Activated CD4-positive, CD25-positive, alpha-beta regulatory T cell treated with anti-CD3 and anti-CD28 coated beads, Interleukin-2, amount 50 U/mL, for 24 hours (primary cell): ENCODE results near the gene CC2D1A.
"Not testable (repeated sequence)": the region's sequence is repeated elsewhere in the genome, so short reads cannot be mapped to it uniquely, and the experiment has no call there.

Source experiments
- ATAC-seq, 2 donors: fragments of 150-1000 bp; cut with Tn5 transposase; one replicate each; pipeline ENCODE4 v1.10.0; 2021; ENCODE audit warnings: mild to moderate bottlenecking in 1 of 2, moderate library complexity in 1 of 2

Gene CC2D1A

DNA sequence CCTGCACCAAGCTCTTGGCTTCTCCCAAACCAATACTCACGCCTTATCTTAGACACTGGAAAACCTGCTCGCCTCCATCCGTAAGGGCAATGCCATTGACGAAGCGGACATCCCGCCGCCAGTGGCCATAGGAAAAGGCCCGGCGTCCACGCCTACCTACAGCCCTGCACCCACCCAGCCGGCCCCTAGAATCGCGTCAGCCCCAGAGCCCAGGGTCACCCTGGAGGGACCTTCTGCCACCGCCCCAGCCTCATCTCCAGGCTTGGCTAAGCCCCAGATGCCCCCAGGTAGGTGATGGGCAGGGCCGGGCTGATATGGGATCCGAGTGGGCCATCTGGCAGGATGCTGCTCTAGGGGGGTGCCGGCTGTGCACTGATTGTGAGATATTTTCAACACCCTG is 7.4 kb downstream of the CC2D1A start:
- no peak for ATAC-seq

DNA sequence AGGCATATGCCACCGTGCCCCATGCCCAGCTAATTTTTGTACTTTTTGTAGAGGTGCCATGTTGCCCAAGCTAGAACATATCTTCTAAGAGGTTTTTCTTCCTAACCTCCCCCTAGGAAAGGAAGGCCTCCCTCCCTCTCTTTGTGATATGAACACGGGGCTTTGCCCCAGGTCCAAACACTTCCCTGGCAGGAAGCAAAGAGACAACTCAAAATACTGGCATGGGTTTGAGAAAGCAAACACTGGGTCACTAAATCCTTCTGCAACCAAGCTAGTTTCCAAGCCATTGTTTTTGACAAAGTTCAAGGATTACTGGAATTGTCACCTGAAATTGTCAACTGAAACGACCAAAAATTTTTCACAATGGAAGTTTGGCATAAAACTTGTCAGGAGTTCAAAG is 8.8 kb downstream of the CC2D1A start:
- no peak for ATAC-seq

DNA sequence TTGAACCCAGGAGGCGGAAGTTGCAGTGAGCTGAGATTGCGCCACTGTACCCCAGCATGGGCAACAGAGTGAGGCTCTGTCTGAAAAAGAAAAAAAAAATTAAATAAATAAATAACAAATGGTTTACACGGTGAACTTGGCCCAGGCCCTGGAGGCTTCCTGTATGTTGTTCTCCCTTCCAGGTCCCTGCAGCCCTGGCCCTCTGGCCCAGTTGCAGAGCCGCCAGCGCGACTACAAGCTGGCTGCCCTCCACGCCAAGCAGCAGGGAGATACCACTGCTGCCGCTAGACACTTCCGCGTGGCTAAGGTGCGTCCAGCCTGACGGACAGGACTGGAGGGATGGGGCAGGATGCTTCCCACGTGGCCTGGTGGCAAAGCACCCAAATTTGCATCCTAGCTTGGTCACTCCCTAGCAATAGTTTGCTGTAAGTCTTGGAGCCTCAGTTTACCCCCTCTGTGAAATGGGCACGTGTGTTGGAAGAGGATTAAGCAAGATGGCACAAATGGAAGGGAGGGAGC is 11.9 kb downstream of the CC2D1A start:
- ATAC-seq = no peak

DNA sequence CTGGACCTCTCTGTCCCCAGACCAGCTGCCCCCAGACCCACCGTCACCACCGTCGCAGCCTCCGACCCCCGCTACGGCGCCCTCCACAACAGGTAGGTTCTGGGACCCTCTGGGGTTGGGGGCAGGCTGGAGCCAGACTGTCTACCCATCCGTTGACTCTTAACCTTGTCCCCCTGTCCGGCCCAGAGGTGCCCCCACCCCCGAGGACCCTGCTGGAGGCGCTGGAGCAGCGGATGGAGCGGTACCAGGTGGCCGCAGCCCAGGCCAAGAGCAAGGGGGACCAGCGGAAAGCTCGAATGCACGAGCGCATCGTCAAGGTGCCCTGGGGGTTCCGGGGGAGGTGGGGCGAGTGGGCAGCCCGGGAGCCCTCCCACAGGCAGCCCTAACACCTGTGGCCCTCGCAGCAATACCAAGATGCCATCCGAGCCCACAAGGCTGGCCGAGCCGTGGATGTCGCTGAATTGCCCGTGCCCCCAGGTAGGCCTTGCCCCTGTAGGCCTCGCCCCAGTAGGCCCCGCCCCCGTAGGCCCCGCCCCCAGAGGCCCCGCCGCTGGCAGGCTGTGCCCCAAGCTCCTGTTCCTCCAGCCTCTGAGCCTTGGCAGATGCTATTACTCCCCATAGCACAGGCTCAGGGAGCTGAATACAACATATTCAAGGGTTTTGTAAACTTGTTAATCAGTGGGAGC is 12.9 kb downstream of the CC2D1A start:
- no peak for ATAC-seq

DNA sequence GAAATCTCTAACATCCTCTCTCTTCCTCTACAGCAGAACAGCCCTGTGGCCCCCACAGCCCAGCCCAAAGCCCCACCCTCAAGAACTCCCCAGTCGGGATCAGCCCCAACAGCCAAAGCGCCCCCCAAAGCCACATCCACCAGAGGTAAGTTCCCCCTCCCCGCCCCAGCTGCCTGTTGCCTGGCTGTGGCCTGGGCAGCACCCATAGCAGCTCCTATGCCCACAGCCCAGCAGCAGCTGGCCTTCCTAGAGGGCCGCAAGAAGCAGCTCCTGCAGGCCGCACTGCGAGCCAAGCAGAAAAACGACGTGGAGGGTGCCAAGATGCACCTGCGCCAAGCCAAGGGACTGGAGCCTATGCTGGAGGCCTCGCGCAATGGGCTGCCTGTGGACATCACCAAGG is 14.5 kb downstream of the CC2D1A start:
- no peak for ATAC-seq

DNA sequence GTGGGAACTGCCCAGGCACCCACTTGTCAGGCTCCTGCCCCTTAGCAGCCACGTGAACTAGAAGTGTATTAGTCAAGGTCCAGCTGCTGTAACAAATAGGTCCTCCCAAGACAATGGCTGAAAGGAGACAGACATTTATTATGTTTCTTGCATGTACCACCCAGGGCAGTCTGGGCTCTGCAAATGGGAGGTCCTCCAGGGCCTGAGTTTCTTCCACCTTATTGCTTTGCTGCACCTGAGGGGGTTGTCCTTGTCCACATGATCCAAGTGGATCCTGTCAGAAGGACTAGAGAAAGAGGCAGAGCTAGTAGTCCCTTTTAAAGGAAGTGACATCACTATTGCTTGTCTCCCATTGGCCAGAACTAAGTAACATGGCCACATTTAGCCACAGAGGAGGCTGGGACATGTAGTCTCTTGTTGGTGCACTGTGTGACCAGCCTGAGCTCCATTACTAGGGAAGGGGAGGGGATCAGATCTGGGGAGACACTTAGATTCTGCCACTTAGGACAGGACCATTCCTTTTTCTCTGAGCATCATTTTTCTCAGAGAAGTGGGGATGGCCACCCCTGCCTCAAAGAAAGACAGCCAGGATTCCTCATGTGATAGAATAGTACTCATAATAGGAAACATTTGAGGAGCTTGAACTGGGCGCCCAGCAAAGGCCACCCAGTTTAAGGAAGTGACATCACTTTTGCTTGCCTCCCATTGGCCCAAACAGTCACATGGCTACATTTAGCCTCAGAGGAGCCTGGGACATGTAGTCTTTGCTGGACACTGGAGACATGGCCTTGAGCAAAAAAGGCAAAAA is 15.1 kb downstream of the CC2D1A start:
- ATAC-seq = peak; percentile 81 to 91

DNA sequence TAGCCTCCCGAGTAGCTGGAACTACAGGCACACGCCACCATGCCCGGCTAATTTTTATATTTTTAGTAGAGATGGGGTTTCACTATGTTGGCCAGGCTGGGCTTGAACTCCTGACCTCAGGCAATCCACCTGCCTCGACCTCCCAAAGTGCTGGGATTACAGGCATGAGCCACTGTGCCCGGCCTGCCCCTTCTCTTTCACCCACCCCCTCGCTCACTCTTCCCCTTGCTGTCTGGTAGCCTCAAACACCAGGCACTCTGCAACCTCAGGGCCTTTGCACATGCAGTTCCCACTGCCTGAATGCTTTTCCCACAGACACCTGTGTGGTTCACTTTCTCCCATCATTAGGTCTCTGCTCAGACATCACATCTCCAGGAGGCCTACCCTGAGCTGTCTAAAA is 16.1 kb downstream of the CC2D1A start:
- ATAC-seq = not testable (repeated sequence)

DNA sequence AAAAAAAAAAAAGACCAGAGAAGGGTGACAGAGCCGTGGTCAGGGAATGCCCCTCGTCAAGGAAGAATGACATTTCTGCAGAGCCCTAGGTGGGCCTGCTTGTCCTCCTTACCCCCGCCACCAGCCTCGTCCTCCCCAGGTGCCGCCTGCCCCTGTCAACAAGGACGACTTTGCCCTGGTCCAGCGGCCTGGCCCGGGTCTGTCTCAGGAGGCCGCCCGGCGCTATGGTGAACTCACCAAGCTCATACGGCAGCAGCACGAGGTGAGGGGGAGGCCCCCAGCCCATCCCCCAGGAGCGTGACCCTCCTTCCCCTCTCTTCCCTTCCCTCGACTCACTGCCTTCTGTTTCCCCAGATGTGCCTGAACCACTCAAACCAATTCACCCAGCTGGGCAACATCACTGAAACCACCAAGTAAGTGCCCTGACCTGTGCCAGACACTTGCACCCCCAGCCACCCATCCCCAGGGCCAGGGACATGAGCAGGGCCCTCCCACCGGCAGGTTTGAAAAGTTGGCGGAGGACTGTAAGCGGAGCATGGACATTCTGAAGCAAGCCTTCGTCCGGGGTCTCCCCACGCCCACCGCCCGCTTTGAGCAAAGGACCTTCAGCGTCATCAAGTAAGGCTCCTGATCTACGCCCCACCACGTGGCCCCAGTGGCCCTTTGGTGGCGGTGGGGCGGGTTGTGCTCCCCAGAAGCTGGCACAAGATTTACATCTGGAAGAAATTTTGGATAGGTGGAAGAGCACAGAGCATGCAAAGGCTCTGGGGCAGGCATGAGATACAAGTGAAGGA is 17.4 kb downstream of the CC2D1A start:
- no peak for ATAC-seq

DNA sequence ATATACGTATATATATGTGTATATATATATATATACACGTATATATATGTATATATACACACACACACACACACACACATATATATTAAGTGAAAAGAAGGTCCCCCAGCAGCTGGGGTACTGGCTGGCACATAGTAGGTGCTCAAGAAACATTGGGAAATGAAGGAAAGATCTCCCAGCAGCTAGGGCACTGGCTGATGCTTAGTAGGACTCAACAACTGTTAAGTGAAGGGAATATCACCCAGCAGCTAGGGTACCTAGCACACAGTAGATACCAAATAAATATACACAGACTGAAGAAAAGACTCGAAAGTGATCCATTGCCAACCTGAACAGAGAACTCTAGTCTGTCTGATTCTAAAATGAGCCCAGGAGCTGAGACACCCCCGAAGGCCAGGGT is 20.0 kb downstream of the CC2D1A start:
- ATAC-seq = no peak

DNA sequence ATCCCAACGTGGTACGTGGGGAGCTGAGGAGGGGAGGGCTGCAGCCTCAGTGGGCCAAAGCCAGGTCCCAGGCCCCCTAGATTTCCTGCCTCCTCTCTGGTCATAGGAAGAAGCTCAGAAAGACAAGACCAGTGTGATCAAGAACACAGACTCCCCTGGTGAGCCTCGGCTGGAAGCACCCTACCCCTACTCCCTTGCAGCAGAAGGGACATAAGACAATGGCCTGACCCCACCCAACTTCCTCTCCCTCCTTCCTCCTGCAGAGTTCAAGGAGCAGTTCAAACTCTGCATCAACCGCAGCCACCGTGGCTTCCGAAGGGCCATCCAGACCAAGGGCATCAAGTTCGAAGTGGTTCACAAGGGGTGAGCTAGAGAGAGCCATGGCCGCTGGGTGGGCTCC is 20.7 kb downstream of the CC2D1A start:
- no peak for ATAC-seq

DNA sequence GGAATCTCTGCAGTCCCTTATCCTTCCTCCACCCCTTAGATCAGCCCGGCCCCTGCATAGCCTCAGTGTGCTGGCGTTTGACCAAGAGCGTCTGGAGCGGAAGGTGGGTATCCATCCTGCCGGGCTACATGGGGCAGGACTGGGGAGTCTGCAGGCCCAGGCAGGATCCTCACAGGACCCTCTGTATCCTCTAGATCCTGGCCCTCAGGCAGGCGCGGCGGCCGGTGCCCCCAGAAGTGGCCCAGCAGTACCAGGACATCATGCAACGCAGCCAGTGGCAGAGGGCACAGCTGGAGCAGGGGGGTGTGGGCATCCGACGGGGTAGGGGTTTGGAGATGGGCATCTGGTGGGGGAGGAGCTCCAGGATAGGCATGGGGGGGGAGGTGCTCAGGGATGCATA is 23.3 kb downstream of the CC2D1A start:
- ATAC-seq = no peak

DNA sequence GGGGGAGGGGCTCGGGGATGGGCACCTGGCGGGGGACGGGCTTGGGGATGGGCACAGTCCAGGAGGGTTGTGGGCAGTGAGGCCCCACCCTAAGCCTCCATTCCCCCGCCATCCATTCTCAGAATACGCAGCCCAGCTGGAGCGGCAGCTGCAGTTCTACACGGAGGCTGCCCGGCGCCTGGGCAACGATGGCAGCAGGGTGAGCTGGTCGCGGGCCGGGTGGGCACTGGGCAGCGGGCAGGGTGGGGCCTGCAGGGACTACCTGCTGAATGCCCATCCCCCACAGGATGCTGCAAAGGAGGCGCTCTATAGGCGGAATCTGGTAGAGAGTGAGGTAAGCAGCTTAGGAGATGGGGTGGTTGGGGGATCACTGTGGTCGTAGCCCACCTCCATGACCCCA is 24.0 kb downstream of the CC2D1A start:
- ATAC-seq = no peak

DNA sequence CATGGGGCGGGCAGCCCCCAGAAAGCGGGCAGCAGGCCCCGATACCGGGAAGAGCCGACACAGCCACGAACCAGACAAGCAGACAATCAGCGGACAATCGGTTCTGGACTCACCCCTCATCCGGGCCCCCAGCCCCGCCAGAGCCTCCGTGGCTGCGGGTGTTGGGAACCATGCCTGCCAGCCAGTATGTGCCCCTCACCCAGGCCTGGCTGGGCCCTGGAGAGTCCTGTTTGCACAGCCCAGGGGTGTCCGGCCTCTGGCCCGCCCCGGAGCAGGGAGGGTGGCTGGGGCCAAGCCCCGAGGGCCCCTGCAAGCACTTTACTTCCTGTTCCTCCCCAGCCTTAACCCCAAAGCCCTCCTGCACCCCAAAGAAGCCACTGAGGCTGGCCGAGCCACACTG is 24.4 kb downstream of the CC2D1A start:
- no peak for ATAC-seq

DNA sequence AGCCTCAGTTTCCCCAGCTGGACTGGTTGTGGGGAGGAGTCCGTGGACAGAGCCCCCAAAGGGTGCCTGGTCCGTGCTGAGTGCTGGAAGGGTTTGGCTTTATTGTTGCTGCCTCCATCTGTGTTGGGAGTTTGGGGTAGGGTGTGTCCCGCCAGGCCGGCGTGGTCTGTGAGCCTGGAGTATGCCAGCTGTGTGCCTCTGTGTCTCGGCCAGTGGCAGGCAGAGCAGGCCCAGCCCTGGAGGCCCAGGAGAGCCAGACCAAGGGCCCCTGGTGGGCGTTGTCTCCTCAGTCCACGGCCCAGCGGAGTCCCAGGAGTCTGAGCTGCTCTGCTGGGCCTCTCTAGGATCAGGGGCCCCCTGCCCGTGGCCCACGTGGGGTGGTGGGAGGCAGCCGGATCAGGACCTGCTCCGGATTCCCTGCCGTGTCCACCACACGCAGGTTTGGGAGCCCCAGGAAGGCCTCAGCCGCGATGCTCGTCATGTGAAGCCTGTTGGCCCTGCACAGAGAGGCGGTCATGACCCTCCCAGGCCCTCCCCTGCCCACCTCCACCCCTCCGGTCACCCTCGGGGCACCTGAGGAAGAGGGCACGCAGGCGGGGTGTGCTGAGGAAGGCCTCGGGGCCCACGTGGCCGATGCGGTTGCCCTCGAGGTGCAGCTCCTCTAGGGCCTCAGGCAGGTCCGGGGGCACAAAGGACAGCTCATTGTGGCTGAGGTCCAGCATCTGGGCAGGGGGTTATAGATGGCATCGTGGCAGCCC is 25.6 kb downstream of the CC2D1A start:
- no peak for ATAC-seq

DNA sequence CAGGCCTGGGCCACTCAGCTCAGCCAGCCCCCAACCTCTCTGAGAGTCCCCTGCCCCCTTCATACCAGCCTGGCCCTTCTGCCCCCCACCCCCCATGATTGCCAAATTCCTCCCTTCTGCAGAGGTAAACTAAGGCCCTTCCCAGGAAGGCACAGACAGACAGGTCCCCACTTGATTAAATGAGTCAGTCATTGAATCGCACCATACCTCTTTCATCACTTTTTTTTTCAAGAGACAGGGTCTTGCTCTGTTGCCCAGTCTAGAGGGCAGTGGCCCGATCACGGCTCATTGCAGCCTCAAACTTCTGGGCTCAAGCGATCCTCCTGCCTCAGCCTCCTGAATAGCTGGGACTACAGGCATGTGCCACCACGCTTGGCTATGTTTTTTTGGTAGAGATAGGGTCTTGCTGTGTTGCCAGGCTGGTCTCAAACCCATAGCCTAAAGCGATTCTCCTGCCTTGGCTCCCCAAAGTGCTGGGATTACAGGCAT is 26.2 kb downstream of the CC2D1A start:
- ATAC-seq = no peak

DNA sequence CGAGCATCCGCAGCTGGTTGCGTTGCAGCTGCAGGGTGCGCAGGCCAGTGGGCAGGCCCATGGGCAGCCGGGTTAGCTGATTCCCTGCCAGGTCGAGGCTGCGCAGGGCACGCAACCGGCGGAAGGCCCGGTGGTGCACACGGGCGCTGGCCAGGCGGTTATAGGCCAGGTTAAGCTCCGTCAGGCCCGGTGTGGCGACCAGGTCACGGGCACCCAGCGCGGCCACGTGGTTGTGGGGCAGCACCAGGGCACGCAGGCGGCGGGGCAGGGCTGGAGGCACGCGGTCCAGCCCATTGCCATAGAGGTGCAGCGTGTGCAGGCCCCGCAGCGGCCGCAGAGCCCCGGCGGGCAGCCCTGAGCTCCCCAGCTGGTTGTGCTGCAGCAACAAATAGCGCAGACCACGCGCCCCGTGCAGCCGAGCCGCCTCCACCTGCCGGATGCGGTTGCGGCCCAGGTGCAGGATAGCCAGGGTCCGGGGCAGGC is 27.0 kb downstream of the CC2D1A start:
- ATAC-seq = no peak

DNA sequence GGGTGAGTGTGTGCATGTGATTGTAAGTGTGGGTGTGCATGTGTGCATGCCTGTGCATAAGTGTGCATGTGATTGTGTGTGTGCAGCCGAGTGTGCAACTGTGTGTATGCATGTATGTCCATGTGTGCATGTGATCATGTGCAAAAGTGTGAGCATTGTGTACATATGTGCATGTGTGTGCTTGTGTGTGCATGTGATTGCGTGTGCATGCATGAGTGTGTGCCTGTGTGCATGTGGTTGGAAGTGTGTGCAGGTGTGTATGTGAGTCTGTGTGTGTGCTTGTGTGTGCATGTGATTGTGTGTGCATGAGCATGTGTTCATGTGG is 28.7 kb downstream of the CC2D1A start:
- no peak for ATAC-seq

DNA sequence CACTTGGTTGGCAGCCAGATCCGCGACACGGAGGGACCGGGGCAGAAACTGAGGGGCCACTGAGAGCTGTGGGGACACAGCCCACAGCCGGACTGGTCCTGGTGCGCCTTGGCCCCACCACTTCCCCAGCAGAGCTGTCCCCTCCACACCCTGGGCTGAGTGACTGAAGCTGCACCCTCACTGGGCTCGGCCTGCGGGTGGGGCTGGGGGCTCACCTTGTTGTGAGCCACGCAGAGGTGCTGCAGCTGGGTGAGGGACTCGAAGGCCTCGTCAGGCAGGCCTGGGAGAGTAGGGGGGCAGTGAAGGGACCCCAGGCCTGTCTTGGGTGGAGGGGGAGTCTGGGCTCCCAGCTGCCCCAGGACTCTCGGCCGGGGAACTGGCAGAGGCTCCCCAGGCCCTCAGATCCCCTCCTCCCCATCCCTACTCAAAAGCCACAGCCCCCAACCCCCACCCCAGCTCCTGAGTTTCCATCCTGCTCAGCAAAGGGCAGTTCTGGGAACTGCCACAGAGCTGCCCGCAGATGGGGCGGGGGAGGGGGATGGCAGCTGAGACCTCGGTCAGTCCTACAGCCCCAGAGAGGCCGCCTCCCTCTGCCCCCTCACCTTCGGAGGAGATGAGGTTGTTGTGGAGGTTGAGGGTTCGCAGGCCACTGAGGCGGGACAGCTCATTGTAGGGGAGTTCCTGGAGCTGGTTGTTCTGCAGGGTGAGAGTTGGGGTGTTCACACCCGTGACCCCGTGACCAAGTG is 29.9 kb downstream of the CC2D1A start:
- no peak for ATAC-seq

DNA sequence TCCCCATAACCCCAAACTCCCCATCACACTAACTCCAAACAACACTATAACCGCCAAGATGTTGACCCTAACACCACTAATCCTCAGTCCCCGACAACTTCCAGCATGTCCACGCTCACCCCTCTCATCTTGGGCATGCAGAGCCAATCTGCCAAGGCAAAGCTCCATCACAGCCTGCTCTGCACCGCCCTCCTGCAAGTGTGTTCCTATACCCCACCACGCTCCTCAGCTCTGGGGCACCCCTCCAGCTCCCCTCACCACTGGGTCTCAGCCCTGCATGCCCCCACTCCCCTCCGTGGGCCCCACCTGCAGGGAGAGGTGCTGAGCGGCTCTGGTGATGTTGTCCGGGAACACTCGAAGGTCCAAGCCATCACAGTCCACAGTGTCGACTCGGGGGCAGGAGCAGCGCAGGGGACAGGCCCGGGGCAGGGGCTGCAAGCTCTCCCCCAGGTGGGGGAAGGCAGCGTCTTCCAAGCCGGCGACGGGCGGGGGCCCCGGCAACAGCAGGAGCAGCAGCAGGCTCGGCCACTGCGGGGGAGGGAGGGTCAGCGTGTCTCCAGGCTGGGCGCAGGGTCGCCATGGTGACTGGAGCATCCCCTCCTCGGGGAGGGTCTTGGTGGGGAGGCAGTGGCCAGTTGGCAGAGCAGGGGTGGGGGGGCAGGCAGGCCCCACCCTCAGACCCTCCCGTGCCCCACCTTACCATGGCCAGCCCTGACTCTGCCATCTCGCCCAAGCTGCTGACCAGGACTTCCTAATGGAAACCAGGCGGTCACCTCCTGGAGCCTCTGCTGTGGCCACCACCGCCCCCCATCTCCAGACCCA is 31.7 kb downstream of the CC2D1A start:
- no peak for ATAC-seq

DNA sequence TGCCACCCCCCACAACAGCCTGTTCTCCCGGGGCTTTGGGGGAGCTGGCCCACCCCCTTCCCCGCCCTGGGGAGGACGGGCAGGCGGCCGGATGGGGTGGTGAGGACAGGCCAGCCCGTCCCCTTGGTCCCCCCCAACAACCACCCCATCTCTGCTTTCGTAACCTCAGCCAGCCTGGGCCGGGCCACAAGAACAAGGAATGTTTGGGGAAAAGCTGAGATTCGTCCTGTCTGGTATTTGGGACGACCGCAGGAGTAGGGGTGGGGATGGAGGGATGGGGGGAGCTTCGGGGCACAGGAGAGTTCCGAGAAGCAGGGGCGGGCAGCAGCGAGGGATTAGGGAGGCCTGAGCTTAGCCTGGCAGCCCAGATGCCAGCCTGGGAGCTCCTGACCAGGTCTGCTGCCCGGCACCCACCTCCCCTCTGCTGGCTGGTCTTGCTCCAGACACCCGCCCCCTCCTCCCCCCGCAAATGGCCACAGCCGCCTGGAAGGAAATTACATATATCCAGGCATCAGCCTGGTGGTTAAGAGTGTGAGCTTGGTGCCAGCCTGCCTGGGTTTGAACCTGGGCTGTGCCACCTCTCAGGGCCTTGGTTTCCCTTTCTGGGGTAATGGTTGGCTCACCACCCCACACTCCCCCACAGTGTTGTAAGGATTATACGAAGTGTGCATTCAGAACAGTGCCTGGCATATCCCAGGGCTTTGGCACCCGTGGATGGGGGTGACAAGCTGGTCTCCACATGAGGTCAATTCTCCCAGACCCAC is 32.5 kb downstream of the CC2D1A start, which contains the start of gene PODNL1:
TSS of gene PODNL1 (minus strand) at position 117 of the 764 bp plus-strand sequence. CDS start 236 bp downstream, outside the sequence.
- no peak for ATAC-seq
